ENCODE measurements around the gene OR10X1. TPM values are rescaled to one million over a fixed set of nuclear protein-coding genes. Genes with fewer than 3 reads are reported as not detected.

The OR10X1 gene
- total RNA-seq, 1 experiment from 2014 or later = not detected

DNA sequence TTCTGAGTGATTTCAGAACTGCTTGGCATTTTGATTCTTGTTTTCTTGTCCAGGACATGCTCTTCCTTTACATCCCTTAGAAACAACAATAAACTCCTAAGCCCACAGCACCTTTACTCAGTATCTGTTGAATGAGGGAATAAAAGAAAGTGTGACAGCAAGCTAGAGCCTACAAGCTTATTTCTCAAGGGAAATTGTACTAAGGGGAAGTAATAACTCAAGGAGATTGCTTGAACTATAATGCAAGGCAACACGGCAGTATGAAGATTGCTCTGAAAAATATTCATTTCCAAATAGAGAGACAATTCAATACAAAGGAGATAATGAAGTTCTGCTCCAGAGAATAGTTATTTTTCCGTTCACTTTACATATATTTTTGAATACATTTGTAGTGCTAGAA is 15.8 kb downstream of the OR10X1 start:
- H3K36me3 Mint-ChIP-seq (ENCODE audit: insufficient read depth, unreplicated experiment) = no peaks in the 10 kb centered on the region
- DNase-seq = no peak
- H3K27ac Mint-ChIP-seq (ENCODE audit: unreplicated experiment) = no peak overlapping the region
- no peak for TF ChIP-seq CTCF (IDR thresholded peaks at IDR 0.05; ENCODE audit: unreplicated experiment)
- H3K4me3 Mint-ChIP-seq (ENCODE audit: low read depth, unreplicated experiment) = no peak overlapping the region
- BruUV-seq (replicated peaks) = no TSS peak
- H3K4me1 Mint-ChIP-seq (ENCODE audit: low read depth, unreplicated experiment) = no peaks in the 10 kb centered on the region
- H3K9me3 Mint-ChIP-seq (ENCODE audit: low read depth, unreplicated experiment) = peaks cover 3% of the 10 kb centered on the region
- intact Hi-C loops (cut with micrococcal nuclease; ENCODE audit: unreplicated experiment) = no loop called here
- CTCF ChIA-PET = no interaction called here
- H3K27me3 Mint-ChIP-seq (ENCODE audit: unreplicated experiment) = peaks cover 34% of the 10 kb centered on the region

DNA sequence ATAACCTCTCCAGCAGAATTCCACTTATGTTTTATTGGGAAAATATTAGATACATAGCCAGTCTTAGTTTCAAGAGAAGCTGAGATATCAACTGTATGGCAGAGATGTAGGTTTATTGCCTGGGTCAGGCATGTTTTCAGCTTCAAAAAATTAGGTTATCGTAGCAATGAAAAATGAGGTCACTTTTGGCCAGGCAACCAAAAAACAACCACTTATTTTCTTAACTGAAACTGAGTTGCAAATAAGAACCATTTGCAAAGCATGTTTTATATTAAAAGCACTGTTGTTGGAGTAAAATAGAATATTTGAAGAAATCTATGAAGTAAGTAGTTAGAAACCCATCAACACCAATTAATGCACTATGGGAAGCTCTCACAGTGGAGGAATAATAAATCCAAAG is 20.0 kb downstream of the OR10X1 start:
- no TSS peak for BruUV-seq (replicated peaks)
- H3K27me3 Mint-ChIP-seq (ENCODE audit: unreplicated experiment) = peaks cover 27% of the 10 kb centered on the region
- H3K27ac Mint-ChIP-seq (ENCODE audit: unreplicated experiment) = no peak overlapping the region
- DNase-seq = no peak
- no peak for TF ChIP-seq CTCF (IDR thresholded peaks at IDR 0.05; ENCODE audit: unreplicated experiment)
- H3K9me3 Mint-ChIP-seq (ENCODE audit: low read depth, unreplicated experiment) = peaks cover 3% of the 10 kb centered on the region
- no peaks in the 10 kb centered on the region for H3K4me1 Mint-ChIP-seq (ENCODE audit: low read depth, unreplicated experiment)
- no peaks in the 10 kb centered on the region for H3K36me3 Mint-ChIP-seq (ENCODE audit: insufficient read depth, unreplicated experiment)
- intact Hi-C loops (cut with micrococcal nuclease; ENCODE audit: unreplicated experiment) = no loop called here
- CTCF ChIA-PET = interaction anchor here (0.6 kb wide), 1 partner anchor 9 kb away, joined by 4 read pairs; no protein-coding TSS in a partner anchor
- H3K4me3 Mint-ChIP-seq (ENCODE audit: low read depth, unreplicated experiment) = no peak overlapping the region

DNA sequence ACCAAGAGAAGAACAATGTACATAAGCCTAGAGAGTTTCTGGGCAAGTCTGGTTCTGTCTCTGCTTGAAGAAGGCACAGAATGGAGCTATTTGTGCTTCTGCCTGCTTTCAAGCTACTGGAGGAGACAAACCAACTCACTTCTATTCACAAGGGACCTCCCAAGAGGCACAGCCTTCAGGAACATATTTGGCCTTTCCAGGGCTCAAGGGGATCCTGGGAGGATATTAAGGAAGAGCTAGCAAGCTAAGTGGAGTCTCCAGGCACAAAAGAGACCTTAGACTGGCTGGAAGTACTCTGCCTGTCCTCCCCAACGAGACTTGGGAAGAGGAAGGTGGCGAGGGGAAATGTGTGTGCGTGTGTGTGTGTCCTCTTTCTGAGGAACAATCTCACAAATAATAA is 25.3 kb downstream of the OR10X1 start, which contains the start of gene OR6Y1:
Gene OR6Y1 (minus strand): TSS at position 54 of the 400 bp plus-strand sequence. CDS start 6,300 bp downstream, outside the sequence.
- no TSS peak for BruUV-seq (replicated peaks)
- H3K36me3 Mint-ChIP-seq (ENCODE audit: insufficient read depth, unreplicated experiment) = no peaks in the 10 kb centered on the region
- peaks cover 3% of the 10 kb centered on the region for H3K9me3 Mint-ChIP-seq (ENCODE audit: low read depth, unreplicated experiment)
- H3K4me1 Mint-ChIP-seq (ENCODE audit: low read depth, unreplicated experiment) = no peaks in the 10 kb centered on the region
- CTCF ChIA-PET = no interaction called here
- H3K27ac Mint-ChIP-seq (ENCODE audit: unreplicated experiment) = no peak within 1 kb of the TSS
- TF ChIP-seq CTCF (IDR thresholded peaks at IDR 0.05; ENCODE audit: unreplicated experiment) = no peak
- intact Hi-C loops (cut with micrococcal nuclease; ENCODE audit: unreplicated experiment) = no loop called here
- no peak within 1 kb of the TSS for H3K4me3 Mint-ChIP-seq (ENCODE audit: low read depth, unreplicated experiment)
- DNase-seq = no peak
- H3K27me3 Mint-ChIP-seq (ENCODE audit: unreplicated experiment) = peaks cover 20% of the 10 kb centered on the region

GRCh38 chr1:158552296-158552695 is 27.4 kb downstream of the OR10X1 start:
- BruUV-seq (replicated peaks) = no TSS peak
- Mint-ChIP-seq H3K4me3 (ENCODE audit: low read depth, unreplicated experiment) (no peak overlapping the region), H3K9me3 (ENCODE audit: low read depth, unreplicated experiment) (peaks cover 3% of the 10 kb centered on the region), H3K27me3 (ENCODE audit: unreplicated experiment) (peaks cover 31% of the 10 kb centered on the region), H3K4me1 (ENCODE audit: low read depth, unreplicated experiment) (no peaks in the 10 kb centered on the region), H3K27ac (ENCODE audit: unreplicated experiment) (no peak overlapping the region), H3K36me3 (ENCODE audit: insufficient read depth, unreplicated experiment) (no peaks in the 10 kb centered on the region)
- TF ChIP-seq CTCF (IDR thresholded peaks at IDR 0.05; ENCODE audit: unreplicated experiment) = no peak
- CTCF ChIA-PET = no interaction called here
- intact Hi-C loops (cut with micrococcal nuclease; ENCODE audit: unreplicated experiment) = no loop called here
- DNase-seq = no peak

All from Calu3 (cell line).